GM10266 (cell line): ENCODE measurements around the gene C13orf46.

ENCODE experiments used
- DNase-seq: peaks from one replicate; pipeline ENCODE4 v3.0.0; 2012; ENCODE audit errors: extremely low spot score
- CTCF ChIP-seq: IDR thresholded peaks from 2 replicates; pipeline ENCODE4 v1.5.1; 2012; ENCODE audit warnings: mild to moderate bottlenecking, low read depth; ENCODE audit not compliant: control insufficient read depth, insufficient read depth; ENCODE audit errors: missing control alignments

Gene C13orf46

GRCh38 chr13:114002009-114002544, 28.2 kb upstream of the C13orf46 start:
- no peak for DNase-seq
- TF ChIP-seq CTCF, result no peak

DNA sequence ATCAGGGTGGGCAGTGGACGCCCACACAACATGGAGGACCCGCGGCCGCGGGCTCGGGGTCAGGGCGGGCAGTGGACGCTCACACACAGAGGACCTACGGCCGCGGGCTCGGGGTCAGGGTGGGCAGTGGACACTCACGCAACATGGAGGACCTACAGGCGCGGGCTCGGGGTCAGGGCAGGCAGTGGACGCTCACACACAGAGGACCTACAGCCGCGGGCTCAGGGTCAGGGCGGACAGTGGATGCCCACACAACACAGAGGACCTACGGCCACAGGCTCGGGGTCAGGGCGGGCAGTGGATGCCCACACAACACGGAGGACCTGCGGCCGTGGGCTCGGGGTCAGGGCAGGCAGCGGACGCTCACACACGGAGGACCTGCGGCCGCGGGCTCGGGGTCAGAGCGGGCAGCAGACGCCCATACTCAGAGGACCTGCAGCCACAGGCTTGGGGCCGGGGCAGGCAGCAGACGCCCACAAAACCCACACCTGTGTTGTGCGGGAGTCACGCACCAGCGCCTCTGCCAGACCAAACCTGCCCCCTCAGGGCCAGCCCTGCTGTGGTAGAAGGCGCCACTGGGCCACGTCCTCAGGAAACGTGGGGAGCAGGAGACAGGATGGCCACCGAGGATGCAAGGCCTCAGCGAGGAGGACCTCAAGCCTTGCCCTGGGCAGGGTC, 27.6 kb upstream of the C13orf46 start:
- TF ChIP-seq CTCF, result no peak
- no peak for DNase-seq

DNA sequence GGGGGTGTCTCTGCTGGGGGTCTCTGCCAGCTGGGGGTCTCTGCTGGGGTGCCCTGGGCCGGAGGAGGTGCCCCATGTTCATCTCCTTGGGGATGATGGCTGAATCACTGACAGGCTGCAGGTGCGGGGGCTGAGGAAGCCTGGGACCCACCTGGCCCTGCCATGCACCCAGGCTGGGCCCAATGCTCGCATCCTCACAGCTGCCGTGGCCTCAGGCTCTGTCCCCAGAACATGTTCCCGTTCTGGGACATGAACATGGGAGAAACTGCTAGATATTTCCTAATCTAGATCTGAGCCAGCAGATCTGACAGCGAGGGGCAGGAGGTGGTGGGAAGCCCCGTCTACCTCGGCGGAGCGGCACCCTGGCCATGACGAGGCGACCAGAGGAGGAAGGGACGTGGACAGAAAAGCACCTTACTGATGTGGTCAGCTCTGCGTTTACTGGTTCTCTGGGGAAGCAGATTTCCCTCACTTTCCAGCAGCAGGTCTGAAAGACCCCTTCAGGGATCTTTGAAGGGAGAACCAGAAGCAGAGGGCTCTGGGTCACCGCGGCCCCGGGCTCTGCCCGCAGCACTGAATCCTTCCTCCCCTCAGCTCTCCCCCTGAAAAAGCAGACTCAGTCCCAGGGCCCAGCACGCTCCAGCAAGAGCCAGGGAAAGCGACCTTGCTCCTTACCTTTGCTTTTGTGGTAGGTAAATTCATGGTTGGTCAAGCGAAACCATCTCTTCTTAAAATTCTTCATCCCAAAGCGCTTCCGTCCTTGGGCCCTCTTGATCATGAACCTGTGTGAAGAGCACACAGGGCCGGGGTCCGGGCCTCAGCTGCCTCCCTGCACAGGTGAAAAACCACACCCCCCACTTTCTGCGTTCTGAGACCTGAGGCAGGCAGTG, 26.5 kb upstream of the C13orf46 start:
- TF ChIP-seq CTCF, result no peak
- no peak for DNase-seq

DNA sequence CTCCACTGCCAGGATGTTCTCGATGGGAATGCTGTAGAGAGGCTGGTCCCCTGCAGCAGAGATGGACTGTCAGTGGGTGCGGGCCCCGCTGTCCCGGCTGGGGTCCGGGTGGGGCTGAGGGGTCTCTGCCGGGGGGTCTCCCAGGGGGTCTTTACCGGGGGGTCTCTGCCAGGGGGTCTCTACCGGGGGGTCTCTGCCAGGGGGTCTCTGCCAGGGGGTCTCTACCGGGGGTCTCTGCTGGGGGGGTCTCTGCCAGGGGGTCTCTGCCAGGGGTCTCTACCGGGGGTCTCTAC, 25.7 kb upstream of the C13orf46 start:
- DNase-seq, result no peak
- no peak for TF ChIP-seq CTCF

DNA sequence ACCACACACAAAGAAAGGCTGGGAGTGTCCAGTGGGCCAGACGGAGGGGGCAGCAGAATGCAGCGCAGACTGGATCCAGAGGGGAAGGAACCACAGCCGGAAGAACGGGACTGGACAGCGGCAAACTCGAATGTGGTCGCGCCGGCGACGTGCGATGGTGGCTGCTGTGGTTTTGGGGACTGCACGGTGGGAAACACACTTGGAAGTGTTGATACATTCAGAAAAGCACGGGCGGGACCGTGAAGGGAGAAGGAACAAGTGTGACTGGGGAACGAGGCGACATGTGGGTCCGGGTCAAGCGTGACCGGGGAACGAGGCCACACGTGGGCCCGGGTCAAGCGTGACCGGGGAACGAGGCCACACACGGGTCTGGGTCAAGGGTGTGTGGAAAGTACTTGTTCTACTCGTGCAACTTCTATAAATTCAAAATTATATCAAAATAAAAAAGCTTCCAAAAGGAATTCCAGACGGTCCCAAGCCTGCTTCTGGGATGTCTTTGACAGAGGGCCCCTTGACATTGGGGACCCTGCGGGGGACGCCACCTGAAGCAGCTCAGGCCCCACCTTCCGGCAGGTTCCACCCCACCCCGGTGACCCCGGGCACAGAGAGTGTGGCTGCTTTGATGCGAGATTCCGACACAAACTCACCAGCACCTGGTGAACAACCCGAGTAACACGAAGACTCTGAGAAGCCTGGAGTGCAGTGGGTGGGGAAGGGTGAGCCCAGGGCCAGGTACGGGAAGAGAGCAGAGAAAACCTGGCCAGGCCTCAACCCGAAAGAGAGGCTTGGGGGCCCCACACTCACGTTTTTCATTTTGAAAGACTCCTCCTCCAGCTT, 25.1 kb upstream of the C13orf46 start:
- no peak for TF ChIP-seq CTCF
- no peak for DNase-seq

- no peak for TF ChIP-seq CTCF
- no peak for DNase-seq
Observed at GRCh38 chr13:113997845-113998751, 24.2 kb upstream of the C13orf46 start.
